Kidney (tissue), 14 donors: Measurements from ENCODE around the gene NHEJ1. TPM values are rescaled to one million over a fixed set of nuclear protein-coding genes. Genes with fewer than 3 reads are reported as not detected.

Experiments used
- DNase-seq, 5 donors: peaks; one replicate each; pipeline ENCODE4 v3.0.0-alpha.2; 2013 to 2020
- FAIRE-seq: peaks from 2 replicates; lab custom pipeline; 2012; peaks lifted over from hg19 to GRCh38; lab: Jason Lieb, UNC
- H3K27ac ChIP-seq, 2 donors: one replicate each; pipeline ENCODE4 v1.7.0; 2013; ENCODE audit warnings: low read depth in 2 of 2, low read length in 2 of 2, inconsistent platforms in 1 of 2
- H3K27me3 ChIP-seq: one replicate; pipeline ENCODE4 v1.7.1; 2013; ENCODE audit warnings: low read length, inconsistent platforms; ENCODE audit not compliant: control insufficient read depth, insufficient read depth
- H3K36me3 ChIP-seq, 3 donors: one replicate each; pipeline versions ENCODE4 v1.7.0 to v1.7.1; 2013; ENCODE audit warnings: low read length in 3 of 3, control low read depth in 1 of 3, inconsistent platforms in 1 of 3; ENCODE audit not compliant: insufficient read depth in 3 of 3, control insufficient read depth in 2 of 3
- H3K4me1 ChIP-seq, 3 donors: one replicate each; pipeline versions ENCODE4 v1.7.0 to v1.7.1; 2013; ENCODE audit warnings: low read length in 3 of 3, inconsistent platforms in 1 of 3, low read depth in 1 of 3; ENCODE audit not compliant: control insufficient read depth in 2 of 3, insufficient read depth in 2 of 3
- H3K4me3 ChIP-seq, 3 donors: one replicate each; pipeline versions ENCODE4 v1.7.0 to v1.8.1; 2013; ENCODE audit warnings: low read length in 3 of 3, control low read depth in 1 of 3, inconsistent platforms in 1 of 3
- H3K9ac ChIP-seq, 3 donors: one replicate each; pipeline versions ENCODE4 v1.7.0 to v1.7.1; 2013; ENCODE audit warnings: low read length in 3 of 3, control low read depth in 1 of 3, inconsistent platforms in 1 of 3
- H3K9me3 ChIP-seq, 3 donors: one replicate each; pipeline versions ENCODE4 v1.7.0 to v1.7.1; 2013; ENCODE audit warnings: low read length in 3 of 3, control low read depth in 1 of 3, inconsistent platforms in 1 of 3; ENCODE audit not compliant: control insufficient read depth in 2 of 3, insufficient read depth in 1 of 3
- CTCF ChIP-seq: IDR thresholded peaks from 3 replicates; pipeline ENCODE4 v1.5.1; 2012; ENCODE audit warnings: mild to moderate bottlenecking, moderate library complexity, borderline replicate concordance; ENCODE audit not compliant: insufficient read depth; ENCODE audit errors: extremely low read depth
- intact Hi-C: fragments of 100-400 bp; cut with DNase I; formaldehyde crosslinking; loops from one replicate; pipeline ENCODE4 v1.11.1; 2022
- polyA plus RNA-seq: library from polyadenylated mRNA; stranded (reverse); fragments of 350-450 nt; fragmentation: Illumina TruSeq; extraction: RNeasy Lipid Tissue Mini Kit (QIAGEN cat#74804); gene quantifications from one replicate; pipeline ENCODE4 v1.2.3, GENCODE V29; 2014; ENCODE audit warnings: low read depth, low replicate concordance; ENCODE audit not compliant: insufficient read depth
- total RNA-seq: library from RNA; stranded (reverse); fragmentation: NEBNext Ultra II Directional; extraction: Animal tissue kit (Norgen Biotek cat#: 25700); gene quantifications from one replicate; pipeline ENCODE4 v1.2.1, GENCODE V29; 2021
- donor health status: control.
- donor health status: control.
- donor health status: control.
- donor health status: control.
- donor health status: control.
- donor health status: DM: yes; HTN: yes; CAD: no.
- donor health status: Normal renal cell carcinoma (clear cell type).

Gene NHEJ1
- total and polyA plus RNA-seq, 2 donors from 2014 or later, result 17.5 to 17.7 TPM

GRCh38 chr2:219172231-219173154 lies 11.9 kb upstream of the NHEJ1 start:
- no peak overlapping the region for H3K9ac ChIP-seq

GRCh38 chr2:219171231-219171651 lies 10.6 kb upstream of the NHEJ1 start:
- TF ChIP-seq CTCF, result peak; percentile 54
- Histone ChIP-seq H3K9me3 (no peaks in the 10 kb centered on the region), H3K27me3 (no peaks in the 10 kb centered on the region), H3K4me3 (no peak overlapping the region), H3K4me1 (peaks cover 5 to 41% (median 32%) of the 10 kb centered on the region in 3 donors), H3K27ac (peak overlapping the region; percentile 80 to 82), H3K36me3 (peaks cover 5 to 30% (median 16%) of the 10 kb centered on the region in 3 donors), H3K9ac (no peak overlapping the region)
- FAIRE-seq (peak; percentile 74), DNase-seq (peak in 4 of 5 donors; percentile 40 to 84 (median 66))
- intact Hi-C loops, result no loop called here

More at GRCh38 chr2:219172231-219173154, 11.9 kb upstream of the NHEJ1 start:
- peaks cover 5 to 41% (median 32%) of the 10 kb centered on the region in 3 donors for H3K4me1 ChIP-seq
- intact Hi-C loops, result no loop called here
- H3K9me3 ChIP-seq, result no peaks in the 10 kb centered on the region
- no peak for TF ChIP-seq CTCF
- peaks cover 5 to 30% (median 16%) of the 10 kb centered on the region in 3 donors for H3K36me3 ChIP-seq
- no peaks in the 10 kb centered on the region for H3K27me3 ChIP-seq
- H3K4me3 ChIP-seq, result no peak overlapping the region
- DNase-seq (peak in 1 of 5 donors; percentile 73), FAIRE-seq (no peak)
- peak overlapping the region; percentile 80 to 82 for H3K27ac ChIP-seq

GRCh38 chr2:219169930-219170654 lies 9.5 kb upstream of the NHEJ1 start, which contains the start of gene SLC23A3:
TSS of gene SLC23A3 (minus strand) at chr2:219170029. CDS start at chr2:219169984, 45 bp downstream.
- Histone ChIP-seq H3K36me3 (peaks cover 5 to 29% (median 16%) of the 10 kb centered on the region in 3 donors), H3K4me3 (peak within 1 kb of the TSS in 2 of 3 donors; percentile 18 to 50), H3K4me1 (peaks cover 0 to 35% (median 23%) of the 10 kb centered on the region in 3 donors), H3K27ac (peak within 1 kb of the TSS; percentile 44 to 79), H3K27me3 (no peaks in the 10 kb centered on the region), H3K9me3 (no peaks in the 10 kb centered on the region), H3K9ac (peak within 1 kb of the TSS in 1 of 3 donors; percentile 2)
- intact Hi-C loops, result loop anchor here (10.0 kb wide), 1 partner anchor 115 kb away; no protein-coding TSS in a partner anchor
- DNase-seq (peak in 1 of 5 donors; percentile 26), FAIRE-seq (no peak)
- no peak for TF ChIP-seq CTCF
